HFFc6 (cell line): ENCODE results near the gene FYN. TPM values are rescaled to one million over a fixed set of nuclear protein-coding genes. Genes with fewer than 3 reads are reported as not detected.
A peak's percentile ranks its signal among the peaks of the same experiment; 100 is the strongest.

ENCODE experiments used
- DNase-seq: peaks from one replicate; pipeline ENCODE4 v3.0.0-alpha.2; 2018
- H3K27ac Mint-ChIP-seq: 2 replicates; pipeline ENCODE4 v1.8.0; 2020; ENCODE audit warnings: mild to moderate bottlenecking, mixed read lengths
- H3K27me3 Mint-ChIP-seq: 2 replicates; pipeline ENCODE4 v1.8.0; 2021; ENCODE audit warnings: mild to moderate bottlenecking, moderate library complexity, mixed read lengths; ENCODE audit not compliant: insufficient read depth
- H3K36me3 Mint-ChIP-seq: 2 replicates; pipeline ENCODE4 v1.8.0; 2021; ENCODE audit warnings: low read depth, mixed read lengths
- H3K4me1 Mint-ChIP-seq: 2 replicates; pipeline ENCODE4 v1.8.0; 2020; ENCODE audit warnings: low read depth, mixed read lengths
- H3K4me3 Mint-ChIP-seq: 2 replicates; pipeline ENCODE4 v1.8.0; 2020; ENCODE audit warnings: mild to moderate bottlenecking, moderate library complexity, mixed read lengths
- H3K9me3 Mint-ChIP-seq: 2 replicates; pipeline ENCODE4 v1.8.0; 2020; ENCODE audit warnings: mild to moderate bottlenecking, mixed read lengths
- CTCF ChIP-seq: fragments of 200-600 bp; sonication (generic); IDR thresholded peaks from 2 replicates; pipeline ENCODE4 v1.5.0; 2021; ENCODE audit warnings: antibody characterized with exemption, mild to moderate bottlenecking
- total RNA-seq, 6 experiments: library from RNA; stranded (reverse); fragmentation: NEBNext Ultra II Directional; extraction: Animal tissue kit (Norgen Biotek cat#: 25700); gene quantifications; 2 replicates in 1 of 6; 3 replicates in 5 of 6; pipeline ENCODE4 v1.2.3, GENCODE V29; 2021

The FYN gene
- total RNA-seq, 6 experiments from 2014 or later = 41.5 to 59.9 (median 49.7) TPM

- Mint-ChIP-seq H3K9me3 (no peaks in the 10 kb centered on the region), H3K27me3 (no peaks in the 10 kb centered on the region), H3K4me3 (no peak overlapping the region), H3K4me1 (peaks cover 63% of the 10 kb centered on the region), H3K36me3 (no peaks in the 10 kb centered on the region; the same call in 1 of the 2 replicates), H3K27ac (no peak overlapping the region)
- TF ChIP-seq CTCF = no peak
- no peak for DNase-seq
These were observed 43.3 kb downstream of the FYN start for GRCh38 chr6:111829998-111830397.

GRCh38 chr6:111829581-111829980 lies 43.7 kb downstream of the FYN start:
- no peak overlapping the region for H3K27ac Mint-ChIP-seq
- H3K4me1 Mint-ChIP-seq = peaks cover 63% of the 10 kb centered on the region
- H3K4me3 Mint-ChIP-seq = no peak overlapping the region
- no peak for TF ChIP-seq CTCF
- no peaks in the 10 kb centered on the region; the same call in 1 of the 2 replicates for H3K36me3 Mint-ChIP-seq
- DNase-seq = no peak
- H3K27me3 Mint-ChIP-seq = no peaks in the 10 kb centered on the region
- no peaks in the 10 kb centered on the region for H3K9me3 Mint-ChIP-seq

- H3K27ac Mint-ChIP-seq = no peak overlapping the region
- no peak for DNase-seq
- no peaks in the 10 kb centered on the region for H3K9me3 Mint-ChIP-seq
- peaks cover 63% of the 10 kb centered on the region for H3K4me1 Mint-ChIP-seq
- TF ChIP-seq CTCF = no peak
- H3K4me3 Mint-ChIP-seq = no peak overlapping the region
- no peaks in the 10 kb centered on the region for H3K27me3 Mint-ChIP-seq
- no peaks in the 10 kb centered on the region; the same call in 1 of the 2 replicates for H3K36me3 Mint-ChIP-seq
These were observed 44.4 kb downstream of the FYN start for GRCh38 chr6:111828809-111829208.

GRCh38 chr6:111825439-111826086 lies 47.7 kb downstream of the FYN start:
- Mint-ChIP-seq H3K4me1 (peaks cover 61% of the 10 kb centered on the region), H3K27me3 (no peaks in the 10 kb centered on the region), H3K9me3 (no peaks in the 10 kb centered on the region), H3K36me3 (no peaks in the 10 kb centered on the region; the same call in 1 of the 2 replicates), H3K27ac (no peak overlapping the region), H3K4me3 (no peak overlapping the region)
- TF ChIP-seq CTCF = no peak
- DNase-seq = no peak

GRCh38 chr6:111824608-111825337 lies 48.5 kb downstream of the FYN start:
- Mint-ChIP-seq H3K27me3 (no peaks in the 10 kb centered on the region), H3K4me3 (peak overlapping the region; percentile 90; the same call in 1 of the 2 replicates), H3K4me1 (peaks cover 53% of the 10 kb centered on the region), H3K27ac (peak overlapping the region; percentile 96), H3K9me3 (no peaks in the 10 kb centered on the region), H3K36me3 (no peaks in the 10 kb centered on the region; the same call in 1 of the 2 replicates)
- TF ChIP-seq CTCF = no peak
- no peak for DNase-seq
